ENCODE measurements around the gene CCDC89. TPM values are rescaled to one million over a fixed set of nuclear protein-coding genes. Genes with fewer than 3 reads are reported as not detected.

CCDC89 gene
- total and polyA plus RNA-seq, 9 of the 15 experiments (the other 6 are each of a cell fraction or from before 2014, with no cell fraction given) = 0.07 to 0.09 TPM; not detected in 7

GRCh38 chr11:85705800-85706199 lies 19.8 kb upstream of the CCDC89 start:
- ChIA-PET POLR2A (no interaction called here), CTCF (ENCODE audit: low intra/inter-chr PET ratio) (no interaction called here)
- in situ Hi-C loops (cut with MboI) = no loop called here
- Histone ChIP-seq H3K9me1 (ENCODE audit: control insufficient read depth, insufficient read depth, low read length) (no peaks in the 10 kb centered on the region), H3K9me3 (replicated peaks; ENCODE audit: control insufficient read depth, insufficient read depth, low read depth, low read length) (no peaks in the 10 kb centered on the region), H3K79me2 (ENCODE audit: control insufficient read depth, insufficient read depth, low read length) (no peaks in the 10 kb centered on the region), H3K9ac (ENCODE audit: insufficient read depth in 1 of 2, low read depth in 2 of 2, low read length in 2 of 2) (no peak overlapping the region), H4K20me1 (replicated peaks; ENCODE audit: control insufficient read depth, insufficient read depth, low read length) (no peaks in the 10 kb centered on the region), H3K27me3 (ENCODE audit: control insufficient read depth in 2 of 2, insufficient read depth in 2 of 2, low read length in 2 of 2) (peaks cover 4% of the 10 kb centered on the region in 2 experiments; a peak in 2 of 5 replicates), H3K27ac (ENCODE audit: extremely low read depth, low read depth, low read length) (no peak overlapping the region), H3K4me3 (no peak overlapping the region), H3K4me2 (ENCODE audit: insufficient read depth, low read length) (no peak overlapping the region), H3K4me1 (replicated peaks in 1 of 2; ENCODE audit: control insufficient read depth in 2 of 2, insufficient read depth in 2 of 2, low read length in 2 of 2) (no peaks in the 10 kb centered on the region), H2AFZ (ENCODE audit: low read depth, low read length) (no peak overlapping the region), H3K36me3 (ENCODE audit: control insufficient read depth, insufficient read depth, low read length) (no peaks in the 10 kb centered on the region)
- DNase-seq (ENCODE audit: extremely low read depth in 1 of 4, low spot score in 3 of 4) (no peak), FAIRE-seq (peak; percentile 42), ATAC-seq (no peak)
- BruUV-seq (replicated peaks) = no TSS peak
- intact Hi-C loops (cut with micrococcal nuclease) = no loop called here
- TF ChIP-seq PRPF4 (IDR thresholded peaks at IDR 0.05; ENCODE audit: insufficient read depth, low read depth, low read length, poor library complexity, severe bottlenecking) = no peak
- no peak for TF ChIP-seq DPF2 (IDR thresholded peaks at IDR 0.05)
- TF ChIP-seq SRSF3 (IDR thresholded peaks at IDR 0.05; ENCODE audit: insufficient read depth, low read length) = no peak
- TF ChIP-seq SLC30A9 (CRISPR knock-in tag; IDR thresholded peaks at IDR 0.05) = no peak
- no peak for TF ChIP-seq USF2 (CRISPR knock-in tag; IDR thresholded peaks at IDR 0.05)
- no peak for TF ChIP-seq SMARCC2 (IDR thresholded peaks at IDR 0.05; ENCODE audit: low read depth)
- no peak for TF ChIP-seq SUPT5H (IDR thresholded peaks at IDR 0.05)
- TF ChIP-seq ZNF764 (CRISPR knock-in tag; IDR thresholded peaks at IDR 0.05; ENCODE audit: low read depth) = no peak
- TF ChIP-seq POLR2A (conservative IDR thresholded peaks at IDR 0.05) = no peak
- TF ChIP-seq, protein P1, sequence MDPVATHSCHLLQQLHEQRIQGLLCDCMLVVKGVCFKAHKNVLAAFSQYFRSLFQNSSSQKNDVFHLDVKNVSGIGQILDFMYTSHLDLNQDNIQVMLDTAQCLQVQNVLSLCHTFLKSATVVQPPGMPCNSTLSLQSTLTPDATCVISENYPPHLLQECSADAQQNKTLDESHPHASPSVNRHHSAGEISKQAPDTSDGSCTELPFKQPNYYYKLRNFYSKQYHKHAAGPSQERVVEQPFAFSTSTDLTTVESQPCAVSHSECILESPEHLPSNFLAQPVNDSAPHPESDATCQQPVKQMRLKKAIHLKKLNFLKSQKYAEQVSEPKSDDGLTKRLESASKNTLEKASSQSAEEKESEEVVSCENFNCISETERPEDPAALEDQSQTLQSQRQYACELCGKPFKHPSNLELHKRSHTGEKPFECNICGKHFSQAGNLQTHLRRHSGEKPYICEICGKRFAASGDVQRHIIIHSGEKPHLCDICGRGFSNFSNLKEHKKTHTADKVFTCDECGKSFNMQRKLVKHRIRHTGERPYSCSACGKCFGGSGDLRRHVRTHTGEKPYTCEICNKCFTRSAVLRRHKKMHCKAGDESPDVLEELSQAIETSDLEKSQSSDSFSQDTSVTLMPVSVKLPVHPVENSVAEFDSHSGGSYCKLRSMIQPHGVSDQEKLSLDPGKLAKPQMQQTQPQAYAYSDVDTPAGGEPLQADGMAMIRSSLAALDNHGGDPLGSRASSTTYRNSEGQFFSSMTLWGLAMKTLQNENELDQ (CRISPR knock-in tag; IDR thresholded peaks at IDR 0.05; ENCODE audit: borderline replicate concordance) = no peak
- TF ChIP-seq HNRNPLL (IDR thresholded peaks at IDR 0.05; ENCODE audit: low read depth, low read length, poor library complexity, severe bottlenecking) = no peak
- TF ChIP-seq ZNF551 (CRISPR knock-in tag; IDR thresholded peaks at IDR 0.05) = no peak
- no peak for TF ChIP-seq ZNF75A (CRISPR knock-in tag; IDR thresholded peaks at IDR 0.05)
- no peak for TF ChIP-seq MECOM (CRISPR knock-in tag; IDR thresholded peaks at IDR 0.05)
- no peak for TF ChIP-seq NR4A1 (CRISPR knock-in tag; IDR thresholded peaks at IDR 0.05)
- TF ChIP-seq NR4A1 (tag; IDR thresholded peaks at IDR 0.05) = no peak
- TF ChIP-seq, protein P2, sequence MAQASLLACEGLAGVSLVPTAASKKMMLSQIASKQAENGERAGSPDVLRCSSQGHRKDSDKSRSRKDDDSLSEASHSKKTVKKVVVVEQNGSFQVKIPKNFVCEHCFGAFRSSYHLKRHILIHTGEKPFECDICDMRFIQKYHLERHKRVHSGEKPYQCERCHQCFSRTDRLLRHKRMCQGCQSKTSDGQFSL (CRISPR knock-in tag; IDR thresholded peaks at IDR 0.05) = no peak
- TF ChIP-seq, protein P2 (tag; IDR thresholded peaks at IDR 0.05) = no peak
- TF ChIP-seq MTA1 (IDR thresholded peaks at IDR 0.05; ENCODE audit: borderline replicate concordance) = no peak
- TF ChIP-seq CREB3L1 (IDR thresholded peaks at IDR 0.05; ENCODE audit: borderline replicate concordance, low read depth) = no peak
- no peak for TF ChIP-seq RBM14 (IDR thresholded peaks at IDR 0.05; ENCODE audit: borderline replicate concordance, insufficient read depth, low read depth, low read length)
